Suppressor macrophage treated with lipopolysaccharide for 4 hours (primary cell): Measurements from ENCODE around the gene MADD.
A peak's percentile ranks its signal among the peaks of the same experiment; 100 is the strongest.

Experiments used
- DNase-seq: peaks from one replicate; pipeline ENCODE4 v3.0.0-alpha.2; 2020

Gene MADD

GRCh38 chr11:47253660-47254059, 16.3 kb upstream of the MADD start:
- DNase-seq = no peak

GRCh38 chr11:47254386-47254785, 15.5 kb upstream of the MADD start:
- peak; percentile 97 for DNase-seq

DNA sequence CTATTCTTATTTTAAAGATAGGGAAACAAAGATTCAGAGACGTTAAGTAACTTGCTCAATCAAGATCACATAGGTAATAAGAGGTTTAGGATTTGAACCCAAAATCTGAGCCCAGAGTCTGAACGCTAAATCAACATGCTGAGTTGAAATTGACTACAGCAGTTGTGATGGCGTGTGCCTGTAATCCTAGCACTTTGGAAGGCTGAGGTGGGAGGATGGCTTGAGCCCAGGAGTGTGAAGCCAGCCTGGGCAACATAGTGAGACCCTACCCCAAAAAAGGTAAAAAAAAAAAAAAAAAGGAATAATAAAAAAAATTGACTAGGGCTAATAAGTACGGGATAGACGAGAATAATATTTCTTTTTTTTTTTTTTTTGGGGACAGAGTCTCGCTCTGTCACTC, 13.6 kb upstream of the MADD start:
- no peak for DNase-seq

- no peak for DNase-seq
Observed at GRCh38 chr11:47257177-47257516, 12.8 kb upstream of the MADD start.

GRCh38 chr11:47257517-47258316, 12.2 kb upstream of the MADD start, which contains the start of gene NR1H3:
NR1H3 (plus strand) TSS chr11:47257996; CDS start chr11:47259217, 1,221 bp downstream.
- DNase-seq = peak; percentile 90

- no peak for DNase-seq
Observed at GRCh38 chr11:47258317-47258902, 11.5 kb upstream of the MADD start.

GRCh38 chr11:47259232-47259977, 10.5 kb upstream of the MADD start:
- DNase-seq = peak; percentile 74

GRCh38 chr11:47260366-47260765, 9.6 kb upstream of the MADD start:
- no peak for DNase-seq

DNA sequence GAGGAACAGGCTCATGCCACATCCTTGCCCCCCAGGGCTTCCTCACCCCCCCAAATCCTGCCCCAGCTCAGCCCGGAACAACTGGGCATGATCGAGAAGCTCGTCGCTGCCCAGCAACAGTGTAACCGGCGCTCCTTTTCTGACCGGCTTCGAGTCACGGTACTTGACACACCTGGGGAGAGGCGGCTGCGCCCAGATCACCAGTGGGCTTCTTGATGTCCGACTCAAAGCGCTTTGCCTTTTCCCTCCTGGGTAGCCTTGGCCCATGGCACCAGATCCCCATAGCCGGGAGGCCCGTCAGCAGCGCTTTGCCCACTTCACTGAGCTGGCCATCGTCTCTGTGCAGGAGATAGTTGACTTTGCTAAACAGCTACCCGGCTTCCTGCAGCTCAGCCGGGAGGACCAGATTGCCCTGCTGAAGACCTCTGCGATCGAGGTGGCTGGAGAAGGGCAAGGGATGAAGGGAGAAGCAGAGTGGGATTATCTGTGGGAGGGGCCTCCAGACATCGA, 8.6 kb upstream of the MADD start:
- DNase-seq = no peak

GRCh38 chr11:47264119-47264518, 5.8 kb upstream of the MADD start:
- no peak for DNase-seq

- no peak for DNase-seq
Observed at GRCh38 chr11:47264521-47264920, 5.4 kb upstream of the MADD start.

DNA sequence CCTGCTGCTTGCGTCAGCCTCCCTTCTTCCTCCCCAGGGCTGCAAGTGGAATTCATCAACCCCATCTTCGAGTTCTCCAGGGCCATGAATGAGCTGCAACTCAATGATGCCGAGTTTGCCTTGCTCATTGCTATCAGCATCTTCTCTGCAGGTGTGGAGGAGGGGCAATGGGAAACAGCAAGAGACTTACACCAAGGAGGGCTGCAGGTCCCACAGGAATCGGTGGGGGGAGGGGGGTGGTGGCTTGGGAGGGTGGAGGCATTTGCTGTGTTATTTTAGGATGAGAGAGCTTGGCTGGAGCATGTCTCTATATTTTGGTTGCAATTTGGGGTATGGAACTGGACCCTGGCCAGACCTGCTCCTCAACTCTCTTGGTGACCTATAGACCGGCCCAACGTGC, 2.1 kb upstream of the MADD start:
- DNase-seq = no peak

DNA sequence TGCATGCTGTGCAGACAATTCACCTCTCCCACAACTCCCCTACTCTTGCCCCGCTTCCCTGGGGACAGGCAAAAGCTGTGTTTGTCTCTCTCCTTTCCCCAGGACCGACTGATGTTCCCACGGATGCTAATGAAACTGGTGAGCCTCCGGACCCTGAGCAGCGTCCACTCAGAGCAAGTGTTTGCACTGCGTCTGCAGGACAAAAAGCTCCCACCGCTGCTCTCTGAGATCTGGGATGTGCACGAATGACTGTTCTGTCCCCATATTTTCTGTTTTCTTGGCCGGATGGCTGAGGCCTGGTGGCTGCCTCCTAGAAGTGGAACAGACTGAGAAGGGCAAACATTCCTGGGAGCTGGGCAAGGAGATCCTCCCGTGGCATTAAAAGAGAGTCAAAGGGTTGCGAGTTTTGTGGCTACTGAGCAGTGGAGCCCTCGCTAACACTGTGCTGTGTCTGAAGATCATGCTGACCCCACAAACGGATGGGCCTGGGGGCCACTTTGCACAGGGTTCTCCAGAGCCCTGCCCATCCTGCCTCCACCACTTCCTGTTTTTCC, 1.4 kb upstream of the MADD start:
- DNase-seq = no peak

GRCh38 chr11:47269002-47269828, 718 bp upstream of the MADD start:
- peak; percentile 80 for DNase-seq

DNA sequence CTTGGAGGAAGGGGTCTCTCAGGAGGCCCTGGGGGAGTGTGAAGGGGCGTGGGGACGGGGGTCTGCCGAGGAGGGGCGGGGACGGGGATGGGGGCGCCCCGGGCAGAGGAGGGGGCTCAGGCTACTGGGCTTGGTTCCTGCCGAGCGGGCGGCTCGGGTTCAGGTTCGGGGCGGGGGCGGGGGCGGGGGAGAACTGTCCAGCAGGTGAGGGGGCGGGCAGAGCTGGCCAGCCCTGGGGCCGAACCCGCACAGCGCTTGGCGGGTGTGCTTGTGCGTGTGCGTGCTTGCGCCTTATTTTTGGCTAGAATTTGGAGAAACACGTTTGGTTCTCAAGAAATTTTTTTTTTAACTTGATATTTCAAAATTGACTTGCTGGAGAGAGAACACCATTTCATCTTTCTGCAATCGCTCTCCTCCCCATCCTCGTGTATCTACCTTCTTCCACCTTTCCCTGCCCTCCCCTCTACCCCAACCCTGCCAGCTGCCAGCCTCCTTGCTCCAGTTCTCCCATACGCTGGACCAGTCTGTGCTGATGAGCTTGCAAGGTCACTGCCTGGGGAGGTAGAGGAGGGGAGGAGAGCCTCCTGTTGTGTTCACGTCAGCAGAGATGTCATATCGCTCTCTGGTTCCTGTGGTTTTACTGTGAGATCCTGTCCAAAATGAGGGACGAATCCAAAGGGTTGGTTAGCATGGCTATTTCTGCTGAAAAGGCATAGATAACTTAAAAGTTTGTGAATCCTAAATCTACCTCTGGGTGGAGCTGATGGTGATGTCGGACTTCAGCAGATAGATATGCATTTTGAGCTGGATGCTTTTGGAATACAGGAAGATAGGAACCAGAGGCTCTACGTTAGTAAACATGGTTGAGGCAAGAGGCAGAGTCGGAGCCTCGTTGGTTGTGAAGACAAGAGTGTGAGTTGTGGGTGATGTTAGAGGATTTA, 668 bp downstream of the MADD start:
- DNase-seq = peak; percentile 35

DNA sequence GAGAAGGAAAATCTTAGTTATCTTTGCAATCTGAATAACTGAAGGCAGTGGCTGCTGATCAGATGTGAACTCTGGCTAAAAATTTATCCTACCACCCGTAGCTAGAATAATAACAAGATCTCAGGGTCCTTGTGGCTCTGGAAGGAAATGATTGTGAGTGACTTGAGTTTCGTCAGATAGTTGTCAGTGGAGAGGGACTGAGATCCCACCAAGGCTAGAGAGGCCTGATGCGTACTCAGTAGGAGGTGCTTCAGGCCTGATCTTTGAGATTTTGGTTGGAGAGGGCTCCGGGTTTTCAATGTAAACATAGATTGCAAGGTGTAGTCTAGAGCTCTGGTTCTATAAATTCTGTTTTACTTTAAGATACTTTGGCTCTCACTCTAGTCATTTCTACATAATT, 1.4 kb downstream of the MADD start:
- DNase-seq = no peak

- no peak for DNase-seq
Observed at GRCh38 chr11:47271961-47272661, 2.2 kb downstream of the MADD start.

- DNase-seq = peak; percentile 27
Observed at GRCh38 chr11:47272706-47273105, 2.8 kb downstream of the MADD start.

- no peak for DNase-seq
Observed at GRCh38 chr11:47274495-47275235, 4.7 kb downstream of the MADD start.

- no peak for DNase-seq
Observed at GRCh38 chr11:47276923-47277322, 7.0 kb downstream of the MADD start.
